Ovary (tissue), 9 donors: ENCODE data around the gene CEP72. TPM values are rescaled to one million over a fixed set of nuclear protein-coding genes. Genes with fewer than 3 reads are reported as not detected.

Experiments
- DNase-seq, 5 donors: peaks; one replicate each; pipeline ENCODE4 v3.0.0-alpha.2; 2019 to 2020
- H3K27ac ChIP-seq, 2 donors: fragments of 200-600 bp; one replicate each; pipeline versions ENCODE4 v1.5.1 to v1.8.0; 2019 to 2022
- H3K27me3 ChIP-seq: fragments of 200-600 bp; one replicate; pipeline ENCODE4 v1.8.0; 2022
- H3K36me3 ChIP-seq: fragments of 200-600 bp; sonication (generic); one replicate; pipeline ENCODE4 v1.5.1; 2019
- H3K4me1 ChIP-seq: one replicate; pipeline ENCODE4 v1.8.1; 2013; ENCODE audit warnings: mild to moderate bottlenecking, moderate library complexity; ENCODE audit not compliant: insufficient read depth
- H3K4me3 ChIP-seq: fragments of 200-600 bp; sonication (generic); one replicate; pipeline ENCODE4 v1.5.1; 2017
- H3K9me3 ChIP-seq, 2 donors: fragments of 200-600 bp in 1 of 2; sonication (generic) in 1 of 2; one replicate each; pipeline versions ENCODE4 v1.5.1 to v1.8.1; 2013 to 2019; ENCODE audit warnings: mild to moderate bottlenecking in 1 of 2, moderate library complexity in 1 of 2
- EP300 ChIP-seq: sonication (generic); formaldehyde crosslinking; IDR thresholded peaks from one replicate; pipeline ENCODE4 v1.6.1; 2017; ENCODE audit warnings: antibody characterized with exemption
- POLR2A ChIP-seq: fragments of 450-650 bp; IDR thresholded peaks from one replicate; pipeline ENCODE4 v1.6.1; 2017; ENCODE audit warnings: antibody characterized with exemption, mild to moderate bottlenecking, moderate library complexity
- WGBS, 3 donors: extraction: QIAGEN DNeasy Blood & Tissue Kit in 1 of 3; methylation state at CpG; one replicate each; pipeline versions ENCODE4 v1.1.5 to v1.1.7; 2013 to 2017; 5-methylcytosine and 5-hydroxymethylcytosine counted together
- intact Hi-C, 4 donors: fragments of 100-400 bp; cut with DNase I; formaldehyde crosslinking; loops; one replicate each; pipeline versions ENCODE4 v1.11.0 to v1.15.1; 2022 to 2023
- polyA plus RNA-seq, 2 donors: library from polyadenylated mRNA; stranded (reverse); fragments of 200-250 nt in 1 of 2; fragments of 350-450 nt in 1 of 2; fragmentation: Illumina TruSeq in 1 of 2; extraction: RNeasy Lipid Tissue Mini Kit (QIAGEN cat#74804) in 1 of 2; gene quantifications; one replicate each; pipeline ENCODE4 v1.2.3, GENCODE V29; 2013 to 2014
- total RNA-seq, 7 donors: library from RNA; depleted of rRNA in 2 of 7; stranded (reverse); fragments of >200 nt in 2 of 7; fragmentation: NEBNext Ultra II Directional in 3 of 7; extraction: Animal tissue kit (Norgen Biotek cat#: 25700) in 3 of 7; gene quantifications; one replicate each; pipeline versions ENCODE4 v1.1.0 to v1.2.4, GENCODE V29; 2016 to 2023
- TF ChIP-seq, protein P1 (sequence below), 3 donors: fragments of 450-650 bp in 2 of 3; fragments of 200-600 bp in 1 of 3; IDR thresholded peaks; one replicate each; pipeline versions ENCODE4 v1.5.1 to v1.8.0; 2016 to 2022; ENCODE audit warnings: antibody characterized with exemption in 3 of 3, mild to moderate bottlenecking in 1 of 3
- donor health status: DM: no; HTN: no; CAD: no; lungs with moderate emphysema.
- donor health status: DM: no; HTN: no; CAD: no.
- donor health status: Bipolar disorder and iron deficiency.
- donor health status: DM: yes; HTN: yes; CAD: no.
- donor health status: DM: no; HTN: no; CAD: no.
- donor health status: DM: yes; HTN: yes; CAD: no.

The CEP72 gene
- total and polyA plus RNA-seq, 9 donors, result 1.6 to 11.2 (median 7.7) TPM

DNA sequence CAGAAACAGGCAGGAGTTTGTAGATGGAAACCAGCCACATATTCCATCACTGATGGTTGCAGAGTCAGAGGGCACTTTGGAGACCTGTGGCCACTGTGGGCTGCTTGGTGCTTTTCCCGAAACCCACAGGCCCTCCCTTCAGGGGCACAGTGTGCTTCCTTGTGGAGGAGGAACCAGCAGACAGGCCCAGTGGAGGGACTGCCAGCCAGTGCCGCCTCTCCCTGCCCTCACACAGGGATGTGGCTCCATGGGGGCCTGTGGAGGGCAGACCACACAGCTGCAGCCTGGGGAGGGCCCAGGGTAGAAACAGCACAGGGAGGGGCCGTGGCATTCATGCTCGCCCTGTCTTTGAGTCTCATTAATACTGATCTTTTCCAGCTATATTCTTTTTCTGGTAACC is 35.2 kb downstream of the CEP72 start:
- Histone ChIP-seq H3K9me3 (no peaks in the 10 kb centered on the region), H3K4me3 (no peak overlapping the region), H3K27ac (no peak overlapping the region), H3K27me3 (no peaks in the 10 kb centered on the region), H3K4me1 (peaks cover 4% of the 10 kb centered on the region), H3K36me3 (no peaks in the 10 kb centered on the region)
- TF ChIP-seq EP300 (no peak), POLR2A (no peak)
- TF ChIP-seq, protein P1, sequence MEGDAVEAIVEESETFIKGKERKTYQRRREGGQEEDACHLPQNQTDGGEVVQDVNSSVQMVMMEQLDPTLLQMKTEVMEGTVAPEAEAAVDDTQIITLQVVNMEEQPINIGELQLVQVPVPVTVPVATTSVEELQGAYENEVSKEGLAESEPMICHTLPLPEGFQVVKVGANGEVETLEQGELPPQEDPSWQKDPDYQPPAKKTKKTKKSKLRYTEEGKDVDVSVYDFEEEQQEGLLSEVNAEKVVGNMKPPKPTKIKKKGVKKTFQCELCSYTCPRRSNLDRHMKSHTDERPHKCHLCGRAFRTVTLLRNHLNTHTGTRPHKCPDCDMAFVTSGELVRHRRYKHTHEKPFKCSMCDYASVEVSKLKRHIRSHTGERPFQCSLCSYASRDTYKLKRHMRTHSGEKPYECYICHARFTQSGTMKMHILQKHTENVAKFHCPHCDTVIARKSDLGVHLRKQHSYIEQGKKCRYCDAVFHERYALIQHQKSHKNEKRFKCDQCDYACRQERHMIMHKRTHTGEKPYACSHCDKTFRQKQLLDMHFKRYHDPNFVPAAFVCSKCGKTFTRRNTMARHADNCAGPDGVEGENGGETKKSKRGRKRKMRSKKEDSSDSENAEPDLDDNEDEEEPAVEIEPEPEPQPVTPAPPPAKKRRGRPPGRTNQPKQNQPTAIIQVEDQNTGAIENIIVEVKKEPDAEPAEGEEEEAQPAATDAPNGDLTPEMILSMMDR (IDR thresholded peaks at IDR 0.05), result no peak
- intact Hi-C loops, result no loop called here
- WGBS, 3 donors, result 92 to 97% (median 95%) methylated on average over 4 of the region's 4 CpGs
- no peak for DNase-seq

DNA sequence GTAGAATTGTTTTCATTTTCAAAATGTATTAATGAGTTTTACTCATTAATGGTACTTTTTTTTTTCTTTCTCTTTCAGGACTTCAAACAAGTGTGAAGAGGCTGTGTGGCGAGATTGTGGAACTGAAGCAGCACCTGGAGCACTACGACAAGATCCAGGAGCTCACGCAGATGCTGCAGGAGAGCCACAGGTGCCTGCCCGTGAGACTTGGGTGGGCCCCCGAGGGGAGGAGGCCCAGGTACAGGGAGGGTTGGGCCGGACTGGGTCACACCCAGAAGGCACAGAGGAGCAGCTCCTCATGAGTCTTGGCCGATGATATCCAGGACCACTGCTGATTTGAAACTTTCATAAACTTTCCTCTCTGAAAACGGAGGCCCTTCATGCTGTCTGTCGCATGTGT is 35.6 kb downstream of the CEP72 start:
- H3K36me3 ChIP-seq, result no peaks in the 10 kb centered on the region
- no peak overlapping the region for H3K27ac ChIP-seq
- no peaks in the 10 kb centered on the region for H3K9me3 ChIP-seq
- 94 to 97% (median 97%) methylated on average over 9 of the region's 9 CpGs for WGBS, 3 donors
- TF ChIP-seq EP300 (no peak), POLR2A (no peak)
- H3K4me3 ChIP-seq, result no peak overlapping the region
- intact Hi-C loops, result no loop called here
- H3K4me1 ChIP-seq, result peaks cover 4% of the 10 kb centered on the region
- no peak for DNase-seq
- no peaks in the 10 kb centered on the region for H3K27me3 ChIP-seq

DNA sequence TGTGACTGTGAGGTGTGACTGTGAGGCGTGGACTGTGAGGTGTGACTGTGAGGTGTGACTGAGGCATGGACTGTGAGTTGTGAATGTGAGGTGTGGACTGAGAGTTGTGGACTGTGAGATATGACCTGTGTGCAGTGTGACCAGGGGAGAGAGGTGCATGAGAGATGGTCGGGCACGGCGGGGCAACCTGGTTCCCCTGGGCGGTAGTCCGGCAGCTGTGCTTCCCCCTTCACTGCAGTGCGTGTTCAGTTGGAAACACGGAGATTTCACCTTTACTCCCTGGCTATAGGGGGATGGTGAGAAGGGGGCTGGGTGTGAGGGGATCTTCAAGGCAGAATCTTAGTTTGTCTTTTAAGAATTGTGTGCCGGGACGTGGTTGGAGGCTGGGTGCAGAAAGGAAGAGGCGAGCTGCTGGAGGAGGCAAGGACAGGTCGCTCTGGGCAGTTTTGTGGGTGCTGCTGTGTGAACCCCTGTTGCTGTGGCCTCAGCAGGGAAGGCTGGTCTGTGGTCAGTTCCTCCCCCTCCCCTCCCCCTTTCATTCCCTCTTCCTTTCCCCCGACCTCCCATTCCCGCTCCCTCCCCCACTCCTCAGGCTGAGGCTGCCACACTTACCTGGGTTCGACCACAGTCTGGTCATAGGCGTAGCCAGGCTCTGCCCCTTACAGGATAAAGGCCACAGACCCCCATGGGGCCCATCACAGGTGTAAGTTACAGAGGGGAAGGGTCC is 39.3 kb downstream of the CEP72 start:
- WGBS, 3 donors, result 84 to 92% (median 88%) methylated on average over 16 of the region's 16 CpGs
- peak in 1 of 5 donors; percentile 15 for DNase-seq
- H3K27ac ChIP-seq, result no peak overlapping the region
- no peaks in the 10 kb centered on the region for H3K36me3 ChIP-seq
- no peaks in the 10 kb centered on the region for H3K27me3 ChIP-seq
- H3K9me3 ChIP-seq, result no peaks in the 10 kb centered on the region
- no peak overlapping the region for H3K4me3 ChIP-seq
- peaks cover 2% of the 10 kb centered on the region for H3K4me1 ChIP-seq
- intact Hi-C loops, result no loop called here
- no peak for TF ChIP-seq POLR2A
- no peak for TF ChIP-seq EP300
- TF ChIP-seq, protein P1 (IDR thresholded peaks at IDR 0.05), result no peak

DNA sequence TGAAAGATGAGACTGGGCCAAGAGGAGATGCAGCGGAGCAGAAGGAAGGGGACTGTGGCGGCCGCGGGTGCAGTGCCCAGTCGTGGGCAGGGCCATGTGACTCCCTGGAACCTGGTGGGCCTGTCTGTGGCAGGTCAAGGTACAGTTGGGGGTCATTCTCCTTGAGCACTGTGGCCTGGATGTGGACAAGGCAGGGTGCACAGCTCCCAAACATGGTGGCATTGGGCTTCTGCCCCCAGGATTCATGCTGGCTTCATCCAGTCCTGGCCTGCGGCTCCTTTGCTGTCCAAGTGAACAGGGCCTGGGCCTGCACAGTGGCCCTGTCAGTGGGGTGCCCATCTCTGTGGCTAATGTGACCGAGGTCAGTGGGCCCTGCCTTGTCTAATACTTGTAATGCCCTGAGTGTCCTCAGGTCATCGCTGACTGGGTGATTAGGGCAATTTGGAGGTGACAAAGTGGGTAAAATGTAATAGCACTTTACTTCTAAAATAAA is 39.9 kb downstream of the CEP72 start:
- Histone ChIP-seq H3K27me3 (no peaks in the 10 kb centered on the region), H3K27ac (no peak overlapping the region), H3K9me3 (no peaks in the 10 kb centered on the region), H3K4me3 (no peak overlapping the region), H3K36me3 (no peaks in the 10 kb centered on the region), H3K4me1 (no peaks in the 10 kb centered on the region)
- DNase-seq, result peak in 1 of 5 donors; percentile 16
- intact Hi-C loops, result no loop called here
- TF ChIP-seq POLR2A (no peak), EP300 (no peak)
- TF ChIP-seq, protein P1 (IDR thresholded peaks at IDR 0.05), result no peak
- 93 to 95% (median 93%) methylated on average over 7 to 8 of the region's 8 CpGs for WGBS, 3 donors

DNA sequence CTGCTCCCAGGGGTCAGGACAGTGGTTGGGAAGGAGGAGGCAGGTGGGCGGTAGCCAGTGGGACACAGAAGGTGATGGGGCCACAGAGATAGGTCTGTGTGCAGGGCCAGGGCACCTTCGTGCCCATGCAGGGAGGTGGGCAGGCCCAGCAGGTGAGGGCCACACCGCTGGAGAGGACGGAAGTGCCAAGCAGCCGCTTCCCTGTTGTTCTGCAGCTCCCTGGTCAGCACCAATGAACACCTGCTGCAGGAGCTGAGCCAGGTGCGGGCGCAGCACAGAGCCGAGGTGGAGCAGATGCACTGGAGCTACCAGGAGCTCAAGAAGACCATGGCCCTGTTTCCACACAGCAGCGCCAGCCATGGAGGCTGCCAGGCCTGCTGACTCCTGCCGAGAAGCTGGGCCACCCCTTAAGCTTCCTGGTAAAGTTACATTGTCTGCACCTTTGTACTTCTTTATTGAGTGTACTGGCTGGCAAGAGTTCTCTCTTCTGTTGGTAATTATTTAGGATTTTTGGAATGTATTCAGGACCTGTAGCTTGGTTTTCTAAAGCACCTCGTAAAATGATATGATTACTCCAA is 40.7 kb downstream of the CEP72 start:
- intact Hi-C loops, result no loop called here
- Histone ChIP-seq H3K27ac (no peak overlapping the region), H3K4me3 (no peak overlapping the region), H3K9me3 (peaks cover 0 to under 1% of the 10 kb centered on the region in 2 donors), H3K36me3 (peaks cover 2% of the 10 kb centered on the region), H3K27me3 (no peaks in the 10 kb centered on the region), H3K4me1 (no peaks in the 10 kb centered on the region)
- TF ChIP-seq EP300 (no peak), POLR2A (no peak)
- TF ChIP-seq, protein P1 (IDR thresholded peaks at IDR 0.05), result no peak
- peak in 1 of 5 donors; percentile 25 for DNase-seq
- 82 to 89% (median 86%) methylated on average over 9 to 11 of the region's 11 CpGs for WGBS, 3 donors
